NT2/D1 (cell line): ENCODE data around the gene PACSIN2.

Source experiments
- YY1 ChIP-seq: IDR thresholded peaks from 2 replicates; pipeline ENCODE4 v1.6.1; 2011; ENCODE audit not compliant: insufficient read length, insufficient read depth
- ZNF274 ChIP-seq: IDR thresholded peaks from 2 replicates; pipeline ENCODE4 v1.6.1; 2011; ENCODE audit warnings: mild to moderate bottlenecking, low read depth, low read length

DNA sequence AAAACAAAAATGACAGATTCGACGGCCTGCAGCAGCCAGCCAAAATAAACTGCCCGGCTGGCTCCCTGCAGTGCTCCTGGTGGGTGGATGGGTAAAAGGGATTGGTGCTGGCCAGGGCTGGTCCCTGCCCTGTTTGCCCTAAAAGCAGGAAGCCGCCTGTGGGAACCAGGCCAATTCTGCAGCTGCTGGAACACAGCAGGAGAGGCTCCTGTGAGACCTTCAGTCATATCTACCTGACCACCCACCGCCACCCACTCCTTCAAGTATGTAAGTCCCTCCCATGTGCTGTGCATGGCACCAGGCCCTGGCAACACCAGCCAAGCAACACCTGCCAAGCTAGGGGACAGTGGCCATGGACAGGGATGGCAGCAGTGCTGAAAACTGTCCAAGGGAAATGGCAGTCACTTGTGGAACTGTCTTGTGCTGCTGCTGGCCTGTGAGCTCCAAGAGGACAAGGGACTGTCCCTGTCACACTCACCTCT is 109.2 kb downstream of the PACSIN2 start:
- no peak for TF ChIP-seq ZNF274
- TF ChIP-seq YY1, result no peak
